Measurements from ENCODE around the gene CARD10.

- TF ChIP-seq CTCF (conservative IDR thresholded peaks at IDR 0.05 in 1 of 2, IDR thresholded peaks at IDR 0.05 in 1 of 2; ENCODE audit: extremely low read depth in 1 of 2, insufficient read depth in 1 of 2, low read depth in 1 of 2, low read length in 2 of 2): no peak
- TF ChIP-seq EZH2 (IDR thresholded peaks at IDR 0.05; ENCODE audit: borderline replicate concordance, low read length): no peak
These were observed 14.3 kb downstream of the CARD10 start for GRCh38 chr22:37504964-37505363.

All from mammary epithelial cell (primary cell).